GM12878 (cell line): ENCODE measurements around the gene SLC28A1. TPM values are rescaled to one million over a fixed set of nuclear protein-coding genes. Genes with fewer than 3 reads are reported as not detected.
A peak's percentile ranks its signal among the peaks of the same experiment; 100 is the strongest.

ENCODE experiments used
- ATAC-seq: fragments of 200-7000 bp; cut with Tn5 transposase; 3 replicates; pipeline ENCODE4 v1.9.1; 2020; ENCODE audit warnings: mild to moderate bottlenecking, moderate library complexity
- BruUV-seq: library from RNA; stranded (reverse); fragments of 400-500 nt; replicated peaks from 2 replicates; lab custom pipeline; 2021; lab: Mats Ljungman, UMichigan
- CTCF ChIA-PET: fragments of 300-600 bp; sonication (Branson Sonifier 250); formaldehyde crosslinking; extraction: SDS; loops from one replicate; lab custom pipeline; 2021; ENCODE audit warnings: inconsistent platforms; lab: Yijun Ruan, JAX
- POLR2A ChIA-PET: fragments of 350-600 bp; formaldehyde crosslinking; extraction: SDS; loops from one replicate; lab custom pipeline; 2021; ENCODE audit warnings: inconsistent platforms; lab: Charles Lee
- RAD21 ChIA-PET: fragments of 300-600 bp; sonication (Branson Sonifier 250); formaldehyde crosslinking; loops from one replicate; lab custom pipeline; 2023; ENCODE audit warnings: antibody characterized with exemption; ENCODE audit not compliant: unreplicated experiment; lab: Charles Lee
- SMC1A ChIA-PET: fragments of 300-600 bp; sonication (Branson Sonifier 250); formaldehyde crosslinking; loops from one replicate; lab custom pipeline; 2023; ENCODE audit not compliant: unreplicated experiment, uncharacterized antibody; lab: Charles Lee
- DNase-seq: peaks from one replicate; pipeline ENCODE4 v3.0.0-alpha.2; 2011; ENCODE audit warnings: low read depth, low spot score
- FAIRE-seq: peaks from 3 replicates; lab custom pipeline; 2011; peaks lifted over from hg19 to GRCh38; lab: Jason Lieb, UNC
- H2AFZ ChIP-seq: 2 replicates; pipeline ENCODE4 v1.6.0; 2011; ENCODE audit warnings: low read depth, low read length, control low read depth; ENCODE audit not compliant: control insufficient read depth
- H3K27ac ChIP-seq: 2 replicates; pipeline ENCODE4 v1.5.1; 2011; ENCODE audit warnings: control low read depth; ENCODE audit not compliant: control insufficient read depth, insufficient read depth
- H3K27me3 ChIP-seq, 2 experiments: replicated peaks in 1 of 2; 2 replicates each; pipeline versions ENCODE4 v1.6.0 to v1.6.1; 2011; ENCODE audit warnings: low read length in 1 of 2; ENCODE audit not compliant: control insufficient read depth in 2 of 2, insufficient read depth in 2 of 2
- H3K36me3 ChIP-seq, 2 experiments: 2 replicates each; pipeline ENCODE4 v1.5.1; 2011; ENCODE audit warnings: low read length in 1 of 2; ENCODE audit not compliant: control insufficient read depth in 2 of 2, insufficient read depth in 2 of 2
- H3K4me1 ChIP-seq: 2 replicates; pipeline ENCODE4 v1.6.1; 2011; ENCODE audit warnings: mild to moderate bottlenecking, low read length, moderate library complexity, mixed read lengths; ENCODE audit not compliant: control insufficient read depth, insufficient read depth
- H3K4me2 ChIP-seq: 2 replicates; pipeline ENCODE4 v1.6.0; 2011; ENCODE audit warnings: control low read depth; ENCODE audit not compliant: control insufficient read depth, insufficient read depth
- H3K4me3 ChIP-seq: fragments of 200-600 bp; sonication (generic); 2 replicates; pipeline ENCODE4 v1.5.1; 2016
- H3K79me2 ChIP-seq: 2 replicates; pipeline ENCODE4 v1.6.0; 2011; ENCODE audit warnings: low read length; ENCODE audit not compliant: control insufficient read depth, insufficient read depth
- H3K9ac ChIP-seq: 2 replicates; pipeline ENCODE4 v1.8.0; 2011; ENCODE audit warnings: low read length, control low read depth, mixed read lengths; ENCODE audit not compliant: control insufficient read depth, insufficient read depth
- H3K9me3 ChIP-seq: replicated peaks from 3 replicates; pipeline ENCODE4 v1.5.1; 2011; ENCODE audit warnings: mild to moderate bottlenecking, low read length; ENCODE audit not compliant: control insufficient read depth, insufficient read depth
- H4K20me1 ChIP-seq: 2 replicates; pipeline ENCODE4 v1.6.0; 2011; ENCODE audit not compliant: control insufficient read depth, insufficient read depth
- BHLHE40 ChIP-seq, 2 experiments: fragments of 450-650 bp in 1 of 2; IDR thresholded peaks; 2 replicates each; pipeline ENCODE4 v1.6.1; 2011 to 2017; ENCODE audit warnings: low read depth in 2 of 2, borderline replicate concordance in 1 of 2, improper control_type of control experiment in 1 of 2, low read length in 1 of 2, mild to moderate bottlenecking in 1 of 2
- GABPA ChIP-seq: IDR thresholded peaks from 2 replicates; pipeline ENCODE4 v1.6.1; 2014; ENCODE audit warnings: antibody characterized with exemption, low read depth, mild to moderate bottlenecking, inconsistent platforms
- MTA2 ChIP-seq: fragments of 450-650 bp; IDR thresholded peaks from 2 replicates; pipeline ENCODE4 v1.6.1; 2016; ENCODE audit warnings: low read depth, mild to moderate bottlenecking, moderate library complexity
- RB1 ChIP-seq: fragments of 450-650 bp; formaldehyde crosslinking; IDR thresholded peaks from 2 replicates; pipeline ENCODE4 v1.6.1; 2017; ENCODE audit warnings: mild to moderate bottlenecking, borderline replicate concordance
- SPI1 ChIP-seq: IDR thresholded peaks from 2 replicates; pipeline ENCODE4 v1.6.1; 2011; ENCODE audit warnings: low read depth, mild to moderate bottlenecking, low read length, moderate library complexity, borderline replicate concordance; ENCODE audit not compliant: insufficient read depth
- WGBS: methylation state at CpG from one replicate; pipeline ENCODE4 v1.1.6; 2016; ENCODE audit warnings: low lambda C conversion rate; ENCODE audit not compliant: insufficient replicate concordance, insufficient coverage; ENCODE audit errors: missing lambda C conversion rate; 5-methylcytosine and 5-hydroxymethylcytosine counted together
- in situ Hi-C: fragments of 300-500 bp; cut with MboI; formaldehyde crosslinking; loops from 9 replicates; pipeline ENCODE4 v1.14.3; 2018; ENCODE audit warnings: mixed read lengths
- intact Hi-C: fragments of 100-400 bp; cut with micrococcal nuclease; formaldehyde crosslinking; loops from one replicate; pipeline ENCODE4 v1.14.2; 2022; ENCODE audit not compliant: unreplicated experiment
- polyA plus RNA-seq, 11 experiments: library from polyadenylated mRNA; depleted of rRNA in 4 of 11; unstranded in 6 of 11; stranded (reverse) in 5 of 11; fragments of >200 nt; fragmentation: Nextera tagmentation in 4 of 11; fragmentation: Illumina TruSeq in 1 of 11; extraction: Ambion mirVana in 4 of 11; extraction: Trizol in 1 of 11; gene quantifications; 1 replicate in 1 of 11; 2 replicates in 10 of 11; pipeline versions ENCODE4 v1.2.1 to v1.2.3, GENCODE V29; 2011 to 2016; ENCODE audit warnings: inconsistent platforms in 2 of 11, missing spikeins in 2 of 11, low read depth in 1 of 11
- total RNA-seq, 4 experiments: library from RNA; depleted of rRNA in 3 of 4; stranded (reverse); fragments of >200 nt in 3 of 4; fragmentation: Illumina TruSeq in 1 of 4; extraction: Trizol in 1 of 4; gene quantifications; 2 replicates each; pipeline versions ENCODE4 v1.2.1 to v1.2.3, GENCODE V29; 2013 to 2021

Gene SLC28A1
- total and polyA plus RNA-seq, 10 of the 15 experiments (the other 5 are each of a cell fraction or from before 2014, with no cell fraction given) = not detected

DNA sequence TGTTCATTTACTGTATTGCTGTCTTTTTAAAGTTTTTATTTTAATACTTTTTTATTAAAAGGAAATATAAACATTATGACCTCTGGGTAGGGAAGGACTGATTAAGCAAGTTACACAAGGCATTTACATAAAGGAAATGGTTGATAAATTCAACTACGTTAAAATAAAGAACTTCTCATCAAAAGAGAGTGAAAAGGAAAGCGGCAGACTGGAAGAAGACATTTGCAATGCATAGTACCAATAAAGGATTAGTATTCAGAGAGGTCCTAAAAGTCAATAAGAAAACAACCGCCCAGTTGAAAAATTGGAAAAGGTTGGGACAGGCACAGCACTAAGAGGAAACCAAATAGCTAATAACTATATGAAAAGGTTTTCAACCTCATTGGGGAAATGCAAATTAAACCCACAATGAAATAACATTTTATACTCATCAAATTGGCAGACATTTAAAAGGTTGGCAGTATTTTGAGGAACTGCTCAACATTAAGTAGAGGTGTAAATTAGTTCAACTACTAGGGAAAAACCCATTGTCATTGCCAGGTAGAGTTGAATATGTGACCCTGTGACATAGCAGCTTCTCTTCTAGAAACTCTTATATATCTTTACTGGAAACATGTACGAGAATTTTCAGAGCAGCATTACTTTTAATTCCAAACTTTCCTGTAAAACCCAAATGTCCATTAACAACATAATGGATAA, 106.7 kb downstream of the SLC28A1 start:
- Histone ChIP-seq H3K79me2 (peaks cover 79% of the 10 kb centered on the region), H4K20me1 (no peaks in the 10 kb centered on the region), H3K4me3 (no peak overlapping the region), H3K27ac (no peak overlapping the region), H3K9ac (no peak overlapping the region), H3K4me1 (peaks cover 48% of the 10 kb centered on the region), H3K9me3 (no peaks in the 10 kb centered on the region), H3K27me3 (no peaks in the 10 kb centered on the region), H3K4me2 (peak overlapping the region; percentile 49; the same call in 1 of the 2 replicates), H2AFZ (no peak overlapping the region), H3K36me3 (no peaks in the 10 kb centered on the region; a peak in 1 of 4 replicates)
- RAD21 ChIA-PET = interaction anchor here (0.8 to 1.5 kb wide), 4 partner anchors 8 to 40 kb away, joined by 4 to 6 read pairs (median 5); no protein-coding TSS in a partner anchor
- whole genome bisulfite sequencing = 41% methylated on average over 4 of the region's 4 CpGs
- ATAC-seq (peak; percentile 13; the same call in 1 of the 3 replicates), FAIRE-seq (no peak), DNase-seq (no peak)
- TSS peak; percentile 1 for BruUV-seq
- CTCF ChIA-PET = interaction anchor here (0.9 to 3.6 kb wide), 7 partner anchors 9 to 63 kb away, joined by 3 to 17 read pairs (median 3); no protein-coding TSS in a partner anchor
- intact Hi-C loops (no loop called here), in situ Hi-C loops (no loop called here)
- SMC1A ChIA-PET = interaction anchor here (1.1 to 5.8 kb wide), 11 partner anchors 9 to 53 kb away, joined by 3 to 45 read pairs (median 9); no protein-coding TSS in a partner anchor
- POLR2A ChIA-PET = interaction anchor here (0.6 to 4.7 kb wide), 7 partner anchors 8 to 301 kb away, joined by 3 to 39 read pairs (median 4); no protein-coding TSS in a partner anchor
- no peak for TF ChIP-seq GABPA
- peak; percentile 48; the same call in 1 of the 2 replicates for TF ChIP-seq SPI1
- TF ChIP-seq RB1 = no peak
- peak; percentile 56; the same call in 1 of the 2 replicates for TF ChIP-seq MTA2
- no peak for TF ChIP-seq BHLHE40 (IDR thresholded peaks at IDR 0.05; ENCODE audit: borderline replicate concordance in 1 of 2, low read depth in 2 of 2, low read length in 1 of 2)
